GM12878 (cell line): ENCODE results near the gene TBCCD1. TPM values are rescaled to one million over a fixed set of nuclear protein-coding genes. Genes with fewer than 3 reads are reported as not detected.

ENCODE experiments used
- ASH2L ChIP-seq: fragments of 300-600, 200-600 bp; sonication (generic); IDR thresholded peaks from 2 replicates; pipeline ENCODE4 v1.6.1; 2017; ENCODE audit warnings: low read depth, mild to moderate bottlenecking, borderline replicate concordance
- FOXM1 ChIP-seq: IDR thresholded peaks from 2 replicates; pipeline ENCODE4 v1.6.1; 2012; ENCODE audit warnings: low read depth, mild to moderate bottlenecking, inconsistent platforms, low read length, moderate library complexity
- IRF4 ChIP-seq: IDR thresholded peaks from 2 replicates; pipeline ENCODE4 v1.6.1; 2011; ENCODE audit warnings: low read depth, low read length
- KDM1A ChIP-seq: fragments of 200-600 bp; sonication (generic); IDR thresholded peaks from 2 replicates; pipeline ENCODE4 v1.6.1; 2016; ENCODE audit warnings: borderline replicate concordance
- MXI1 ChIP-seq: fragments of 150-350 bp; IDR thresholded peaks from 2 replicates; pipeline ENCODE4 v1.6.1; 2011; ENCODE audit warnings: low read depth, mild to moderate bottlenecking, inconsistent platforms, low read length, improper control_type of control experiment
- NFXL1 ChIP-seq: fragments of 450-650 bp; IDR thresholded peaks from 2 replicates; pipeline ENCODE4 v1.6.1; 2017; ENCODE audit warnings: antibody characterized with exemption, mild to moderate bottlenecking, borderline replicate concordance
- PKNOX1 ChIP-seq: fragments of 450-650 bp; IDR thresholded peaks from 2 replicates; pipeline ENCODE4 v1.6.1; 2016; ENCODE audit warnings: mild to moderate bottlenecking
- RELA ChIP-seq: fragments of 450-650 bp; IDR thresholded peaks from 2 replicates; pipeline ENCODE4 v1.8.0; 2014; ENCODE audit warnings: borderline replicate concordance; ENCODE audit not compliant: partially characterized antibody
- SREBF2 ChIP-seq: IDR thresholded peaks from 2 replicates; pipeline ENCODE4 v1.6.1; 2012; ENCODE audit warnings: mild to moderate bottlenecking, low read length
- ZBTB40 ChIP-seq: fragments of 450-650 bp; IDR thresholded peaks from 2 replicates; pipeline ENCODE4 v1.6.1; 2016; ENCODE audit warnings: mild to moderate bottlenecking, moderate library complexity, borderline replicate concordance
- polyA plus RNA-seq, 11 experiments: library from polyadenylated mRNA; depleted of rRNA in 4 of 11; unstranded in 6 of 11; stranded (reverse) in 5 of 11; fragments of >200 nt; fragmentation: Nextera tagmentation in 4 of 11; fragmentation: Illumina TruSeq in 1 of 11; extraction: Ambion mirVana in 4 of 11; extraction: Trizol in 1 of 11; gene quantifications; 1 replicate in 1 of 11; 2 replicates in 10 of 11; pipeline versions ENCODE4 v1.2.1 to v1.2.3, GENCODE V29; 2011 to 2016; ENCODE audit warnings: inconsistent platforms in 2 of 11, missing spikeins in 2 of 11, low read depth in 1 of 11
- total RNA-seq, 4 experiments: library from RNA; depleted of rRNA in 3 of 4; stranded (reverse); fragments of >200 nt in 3 of 4; fragmentation: Illumina TruSeq in 1 of 4; extraction: Trizol in 1 of 4; gene quantifications; 2 replicates each; pipeline versions ENCODE4 v1.2.1 to v1.2.3, GENCODE V29; 2013 to 2021
- TF ChIP-seq, protein P1 (sequence below): IDR thresholded peaks from 2 replicates; pipeline ENCODE4 v1.6.1; 2012; ENCODE audit warnings: improper control_type of control experiment, low read depth, low read length; ENCODE audit not compliant: insufficient replicate concordance
- TF ChIP-seq, protein P2 (sequence below): fragments of 450-650 bp; IDR thresholded peaks from 2 replicates; pipeline ENCODE4 v1.6.1; 2017; ENCODE audit warnings: mild to moderate bottlenecking
- TF ChIP-seq, protein P3 (sequence below): IDR thresholded peaks from 2 replicates; pipeline ENCODE4 v1.6.1; 2011; ENCODE audit warnings: mild to moderate bottlenecking, low read depth, low read length, moderate library complexity; ENCODE audit not compliant: insufficient replicate concordance

Gene TBCCD1
- total and polyA plus RNA-seq, 10 of the 15 experiments (the other 5 are each of a cell fraction or from before 2014, with no cell fraction given) = 6.9 to 23.4 (median 14.7) TPM

DNA sequence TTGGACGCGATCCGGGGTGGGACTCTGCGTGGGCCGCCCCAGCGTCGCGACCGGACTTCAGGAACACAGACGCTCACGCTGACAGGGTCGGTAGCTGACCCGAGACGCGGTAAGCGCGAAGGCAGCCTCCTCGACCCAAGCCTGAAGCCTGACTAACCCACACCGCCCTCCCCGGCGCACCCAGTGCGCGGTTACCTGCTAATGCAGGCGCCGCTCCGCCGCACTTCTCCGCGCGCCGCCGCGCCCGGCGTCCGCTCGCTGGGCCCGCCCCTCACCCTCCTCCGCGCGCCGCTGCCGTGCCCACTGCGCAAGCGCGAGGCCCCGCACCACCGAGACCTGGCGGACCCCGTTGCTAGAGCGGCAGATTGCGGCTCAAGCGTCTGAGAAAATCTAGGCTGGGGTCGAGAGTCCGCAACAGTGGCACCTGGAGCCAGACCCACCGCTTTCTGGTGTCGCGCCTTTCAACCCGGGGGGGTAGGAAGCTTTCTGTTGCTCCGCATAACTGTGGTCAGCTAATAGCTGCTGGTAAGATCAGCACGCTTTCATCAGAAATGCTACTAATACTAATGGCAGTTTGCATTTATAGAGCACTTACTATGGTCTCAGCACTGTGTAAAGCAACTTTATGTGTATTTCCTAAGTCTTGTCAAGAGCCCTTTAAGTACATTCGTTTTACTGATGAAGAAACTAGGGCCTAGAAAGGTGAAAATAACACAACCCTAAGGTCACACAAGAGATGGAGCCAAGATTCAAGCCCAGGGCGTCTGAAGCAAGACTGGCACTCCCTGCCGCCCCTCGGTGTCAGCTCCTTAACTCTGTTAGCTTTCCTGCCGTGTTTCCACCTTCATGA is at the start of gene TBCCD1 (continued):
- TF ChIP-seq PKNOX1 = no peak
- no peak for TF ChIP-seq KDM1A
- TF ChIP-seq, protein P1, sequence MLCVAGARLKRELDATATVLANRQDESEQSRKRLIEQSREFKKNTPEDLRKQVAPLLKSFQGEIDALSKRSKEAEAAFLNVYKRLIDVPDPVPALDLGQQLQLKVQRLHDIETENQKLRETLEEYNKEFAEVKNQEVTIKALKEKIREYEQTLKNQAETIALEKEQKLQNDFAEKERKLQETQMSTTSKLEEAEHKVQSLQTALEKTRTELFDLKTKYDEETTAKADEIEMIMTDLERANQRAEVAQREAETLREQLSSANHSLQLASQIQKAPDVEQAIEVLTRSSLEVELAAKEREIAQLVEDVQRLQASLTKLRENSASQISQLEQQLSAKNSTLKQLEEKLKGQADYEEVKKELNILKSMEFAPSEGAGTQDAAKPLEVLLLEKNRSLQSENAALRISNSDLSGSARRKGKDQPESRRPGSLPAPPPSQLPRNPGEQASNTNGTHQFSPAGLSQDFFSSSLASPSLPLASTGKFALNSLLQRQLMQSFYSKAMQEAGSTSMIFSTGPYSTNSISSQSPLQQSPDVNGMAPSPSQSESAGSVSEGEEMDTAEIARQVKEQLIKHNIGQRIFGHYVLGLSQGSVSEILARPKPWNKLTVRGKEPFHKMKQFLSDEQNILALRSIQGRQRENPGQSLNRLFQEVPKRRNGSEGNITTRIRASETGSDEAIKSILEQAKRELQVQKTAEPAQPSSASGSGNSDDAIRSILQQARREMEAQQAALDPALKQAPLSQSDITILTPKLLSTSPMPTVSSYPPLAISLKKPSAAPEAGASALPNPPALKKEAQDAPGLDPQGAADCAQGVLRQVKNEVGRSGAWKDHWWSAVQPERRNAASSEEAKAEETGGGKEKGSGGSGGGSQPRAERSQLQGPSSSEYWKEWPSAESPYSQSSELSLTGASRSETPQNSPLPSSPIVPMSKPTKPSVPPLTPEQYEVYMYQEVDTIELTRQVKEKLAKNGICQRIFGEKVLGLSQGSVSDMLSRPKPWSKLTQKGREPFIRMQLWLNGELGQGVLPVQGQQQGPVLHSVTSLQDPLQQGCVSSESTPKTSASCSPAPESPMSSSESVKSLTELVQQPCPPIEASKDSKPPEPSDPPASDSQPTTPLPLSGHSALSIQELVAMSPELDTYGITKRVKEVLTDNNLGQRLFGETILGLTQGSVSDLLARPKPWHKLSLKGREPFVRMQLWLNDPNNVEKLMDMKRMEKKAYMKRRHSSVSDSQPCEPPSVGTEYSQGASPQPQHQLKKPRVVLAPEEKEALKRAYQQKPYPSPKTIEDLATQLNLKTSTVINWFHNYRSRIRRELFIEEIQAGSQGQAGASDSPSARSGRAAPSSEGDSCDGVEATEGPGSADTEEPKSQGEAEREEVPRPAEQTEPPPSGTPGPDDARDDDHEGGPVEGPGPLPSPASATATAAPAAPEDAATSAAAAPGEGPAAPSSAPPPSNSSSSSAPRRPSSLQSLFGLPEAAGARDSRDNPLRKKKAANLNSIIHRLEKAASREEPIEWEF = no peak
- TF ChIP-seq, protein P2, sequence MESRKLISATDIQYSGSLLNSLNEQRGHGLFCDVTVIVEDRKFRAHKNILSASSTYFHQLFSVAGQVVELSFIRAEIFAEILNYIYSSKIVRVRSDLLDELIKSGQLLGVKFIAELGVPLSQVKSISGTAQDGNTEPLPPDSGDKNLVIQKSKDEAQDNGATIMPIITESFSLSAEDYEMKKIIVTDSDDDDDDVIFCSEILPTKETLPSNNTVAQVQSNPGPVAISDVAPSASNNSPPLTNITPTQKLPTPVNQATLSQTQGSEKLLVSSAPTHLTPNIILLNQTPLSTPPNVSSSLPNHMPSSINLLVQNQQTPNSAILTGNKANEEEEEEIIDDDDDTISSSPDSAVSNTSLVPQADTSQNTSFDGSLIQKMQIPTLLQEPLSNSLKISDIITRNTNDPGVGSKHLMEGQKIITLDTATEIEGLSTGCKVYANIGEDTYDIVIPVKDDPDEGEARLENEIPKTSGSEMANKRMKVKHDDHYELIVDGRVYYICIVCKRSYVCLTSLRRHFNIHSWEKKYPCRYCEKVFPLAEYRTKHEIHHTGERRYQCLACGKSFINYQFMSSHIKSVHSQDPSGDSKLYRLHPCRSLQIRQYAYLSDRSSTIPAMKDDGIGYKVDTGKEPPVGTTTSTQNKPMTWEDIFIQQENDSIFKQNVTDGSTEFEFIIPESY = no peak
- no peak for TF ChIP-seq FOXM1
- TF ChIP-seq IRF4 = no peak
- TF ChIP-seq ASH2L = peak; percentile 87; the same call in 1 of the 2 replicates
- TF ChIP-seq RELA = peak; percentile 85
- TF ChIP-seq NFXL1 = no peak
- TF ChIP-seq ZBTB40 = peak; percentile 70
- TF ChIP-seq, protein P3, sequence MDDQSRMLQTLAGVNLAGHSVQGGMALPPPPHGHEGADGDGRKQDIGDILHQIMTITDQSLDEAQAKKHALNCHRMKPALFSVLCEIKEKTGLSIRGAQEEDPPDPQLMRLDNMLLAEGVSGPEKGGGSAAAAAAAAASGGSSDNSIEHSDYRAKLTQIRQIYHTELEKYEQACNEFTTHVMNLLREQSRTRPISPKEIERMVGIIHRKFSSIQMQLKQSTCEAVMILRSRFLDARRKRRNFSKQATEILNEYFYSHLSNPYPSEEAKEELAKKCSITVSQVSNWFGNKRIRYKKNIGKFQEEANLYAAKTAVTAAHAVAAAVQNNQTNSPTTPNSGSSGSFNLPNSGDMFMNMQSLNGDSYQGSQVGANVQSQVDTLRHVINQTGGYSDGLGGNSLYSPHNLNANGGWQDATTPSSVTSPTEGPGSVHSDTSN = no peak
- TF ChIP-seq MXI1 = peak; percentile 72; the same call in 1 of the 2 replicates
- TF ChIP-seq SREBF2 = no peak
